HG02973 (cell line): ENCODE measurements around the gene HTR4.
"Not testable (repeated sequence)": the region's sequence is repeated elsewhere in the genome, so short reads cannot be mapped to it uniquely, and the experiment has no call there.

Source experiments
- ATAC-seq: cut with Tn5 transposase; IDR thresholded peaks from one replicate; pipeline ENCODE4 v1.9.1; 2021; ENCODE audit warnings: moderate library complexity; ENCODE audit not compliant: unreplicated experiment

HTR4 gene

DNA sequence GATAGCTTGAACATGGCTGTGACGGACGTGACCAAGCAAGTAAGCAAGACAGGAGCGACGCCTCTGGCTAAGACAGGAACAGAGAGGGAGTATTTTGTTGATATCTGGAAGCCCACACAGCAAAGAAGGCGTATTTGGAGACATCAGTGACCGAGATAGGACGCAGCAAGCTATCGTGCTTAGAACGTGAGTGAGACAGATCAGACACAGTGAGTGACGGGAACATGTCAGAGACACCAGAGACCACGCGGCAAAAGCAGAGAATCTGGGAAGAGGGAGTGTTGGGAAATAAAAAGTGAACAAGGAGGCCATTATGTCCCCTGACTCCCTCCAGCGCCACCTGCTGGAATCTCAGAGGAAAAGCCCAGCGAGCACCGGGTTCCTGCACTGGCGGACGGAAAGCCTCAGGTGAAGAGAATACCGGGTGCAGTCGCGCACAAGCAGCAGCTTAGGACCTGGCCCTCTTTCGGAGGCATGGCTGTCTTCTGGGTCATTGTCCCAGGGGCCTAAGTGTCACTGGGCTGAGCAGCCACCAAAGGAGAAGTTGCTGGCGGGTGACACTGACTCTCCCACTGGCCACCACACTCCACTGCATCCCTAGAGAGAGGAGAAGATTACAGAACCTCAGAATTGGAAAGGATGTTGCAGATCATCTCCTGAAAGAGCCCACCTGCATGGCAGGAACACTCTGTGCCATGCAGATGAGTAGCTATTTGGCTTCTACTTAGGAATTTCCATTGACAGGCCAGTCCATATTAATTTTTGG lies 171.4 kb downstream of the HTR4 start:
- ATAC-seq, result peak; percentile 92

DNA sequence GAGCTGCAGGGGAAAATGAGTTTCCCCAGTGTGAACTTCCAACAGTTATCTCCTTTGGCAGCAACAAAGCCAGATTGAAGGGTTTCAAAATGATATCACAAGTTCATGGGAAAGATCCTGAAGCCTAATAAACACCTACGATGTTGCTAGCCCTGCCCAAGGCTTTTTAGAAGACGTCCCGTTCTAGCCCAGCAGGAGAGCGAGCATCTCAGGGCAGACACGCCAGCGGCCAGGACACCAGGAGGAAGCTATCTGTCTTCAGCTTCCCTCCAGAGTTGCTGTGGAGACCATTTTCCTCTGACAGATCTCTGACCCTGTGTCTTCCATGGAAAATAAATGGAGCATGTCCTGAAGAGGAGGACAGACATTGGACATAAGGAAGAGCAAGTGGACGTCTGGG lies 172.1 kb downstream of the HTR4 start:
- ATAC-seq, result no peak

DNA sequence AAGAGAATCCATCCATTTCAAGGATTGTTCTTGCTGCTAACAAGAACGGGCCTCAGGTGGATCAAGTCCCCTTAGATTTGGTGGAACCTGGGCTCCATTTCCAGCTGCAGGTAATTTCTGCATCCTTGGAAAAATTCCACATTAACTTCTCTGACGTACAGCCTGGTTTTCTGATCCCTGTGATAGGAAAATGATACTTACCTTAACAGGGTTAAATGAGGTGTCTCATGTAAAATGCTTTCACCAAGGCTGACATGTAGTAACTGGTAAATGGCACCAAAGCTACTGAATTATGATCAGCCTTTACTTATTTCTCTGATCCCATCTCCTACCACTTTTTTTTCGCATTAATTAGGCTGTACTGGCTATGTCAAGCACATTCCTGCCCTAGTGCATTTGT lies 176.9 kb downstream of the HTR4 start:
- no peak for ATAC-seq

DNA sequence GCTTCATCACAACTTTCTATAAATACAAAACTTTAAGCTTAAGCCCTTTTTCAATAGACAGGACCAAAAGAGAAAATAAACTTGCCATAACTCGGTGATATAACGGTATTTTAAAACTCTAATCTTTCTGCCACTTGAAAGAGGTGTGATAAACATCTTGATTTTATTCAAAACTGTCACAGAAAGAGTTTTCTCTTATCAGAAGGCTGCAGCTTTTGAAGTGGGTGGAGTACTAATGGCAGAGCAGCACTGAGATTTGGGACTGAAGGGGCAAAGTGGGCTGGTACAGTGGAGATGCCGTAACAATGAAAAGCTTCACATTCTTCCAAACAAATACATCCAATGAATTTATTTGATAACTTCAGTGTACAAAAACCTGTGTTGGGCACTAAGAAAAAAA lies 178.0 kb downstream of the HTR4 start:
- ATAC-seq, result no peak

DNA sequence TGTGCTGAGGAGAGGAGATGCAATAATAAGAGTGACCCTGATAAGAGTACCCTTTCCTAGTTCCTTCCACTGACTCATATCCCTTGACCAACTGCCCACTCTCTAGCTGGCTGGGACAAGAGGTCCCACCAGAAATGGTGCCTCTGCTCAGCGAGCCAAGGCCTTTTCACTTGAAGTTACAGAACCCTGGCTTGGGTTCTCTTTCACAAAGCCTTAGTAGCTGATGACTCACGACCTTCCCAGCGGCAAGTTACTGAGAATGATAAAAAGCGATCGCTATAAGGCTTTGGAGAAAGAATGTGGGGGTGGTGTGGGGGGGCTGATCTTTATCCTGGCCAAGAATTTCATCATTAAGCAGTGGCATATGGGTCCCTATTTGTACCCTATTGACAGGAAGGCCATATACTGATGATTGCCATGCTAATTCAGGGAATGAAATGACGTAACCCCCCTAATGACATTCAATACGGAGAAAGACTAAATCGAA lies 180.3 kb downstream of the HTR4 start:
- no peak for ATAC-seq

DNA sequence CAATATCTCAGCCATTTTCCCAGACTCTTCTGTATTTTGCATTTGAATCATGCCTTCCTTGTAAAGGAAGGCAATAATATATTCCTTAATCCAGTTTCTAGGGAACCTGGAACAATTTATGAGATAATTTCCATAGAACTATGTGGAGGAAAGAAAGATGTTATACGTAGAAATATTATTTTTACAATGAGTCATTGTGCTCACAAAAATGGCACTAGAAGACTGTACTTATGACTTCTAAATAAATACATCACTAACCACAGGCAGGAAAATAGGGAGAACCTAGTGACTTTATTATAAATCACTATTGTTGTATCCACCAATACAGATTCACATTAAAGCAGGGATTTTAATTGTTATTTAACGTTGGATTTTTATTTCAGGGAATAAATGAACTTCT lies 182.9 kb downstream of the HTR4 start:
- ATAC-seq, result no peak

DNA sequence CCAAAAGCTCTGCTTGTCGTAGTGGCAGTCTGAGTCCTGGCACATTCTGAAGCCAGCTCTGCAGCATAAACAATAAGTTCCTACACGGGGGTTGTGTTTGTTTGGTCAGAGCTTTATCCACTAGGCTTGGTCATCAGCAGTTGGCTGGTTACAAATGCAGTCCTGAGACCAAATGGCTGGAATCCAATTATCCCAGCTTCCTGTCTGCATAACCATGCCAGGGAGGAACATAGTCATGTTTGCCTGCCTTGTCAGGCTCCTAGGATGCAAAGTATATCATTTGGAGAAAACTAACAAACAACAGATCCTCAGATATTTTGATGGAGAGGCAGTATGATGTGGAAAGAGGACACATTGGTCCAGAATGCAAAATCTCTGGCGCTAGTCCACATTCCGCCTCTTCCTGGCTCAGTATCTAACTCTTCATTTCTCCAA lies 184.8 kb downstream of the HTR4 start:
- ATAC-seq, result no peak

DNA sequence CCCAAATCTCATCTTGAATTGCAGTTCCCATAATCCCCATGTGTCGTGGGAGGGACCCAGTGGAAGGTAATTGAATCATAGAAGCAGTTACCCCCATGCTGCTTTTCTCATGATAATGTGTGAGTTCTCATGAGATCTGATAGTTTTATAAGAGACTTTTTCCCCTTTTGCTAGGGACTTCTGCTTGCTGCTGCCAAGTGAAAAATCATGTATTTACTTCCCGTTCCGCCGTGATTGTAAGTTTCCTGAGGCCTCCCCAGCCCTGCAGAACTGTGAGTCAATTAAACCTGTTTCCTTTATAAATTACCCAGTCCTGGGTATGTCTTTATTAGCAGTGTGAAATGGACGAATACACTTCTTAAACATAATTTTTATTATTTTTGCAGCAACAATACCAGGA lies 185.6 kb downstream of the HTR4 start:
- not testable (repeated sequence) for ATAC-seq

DNA sequence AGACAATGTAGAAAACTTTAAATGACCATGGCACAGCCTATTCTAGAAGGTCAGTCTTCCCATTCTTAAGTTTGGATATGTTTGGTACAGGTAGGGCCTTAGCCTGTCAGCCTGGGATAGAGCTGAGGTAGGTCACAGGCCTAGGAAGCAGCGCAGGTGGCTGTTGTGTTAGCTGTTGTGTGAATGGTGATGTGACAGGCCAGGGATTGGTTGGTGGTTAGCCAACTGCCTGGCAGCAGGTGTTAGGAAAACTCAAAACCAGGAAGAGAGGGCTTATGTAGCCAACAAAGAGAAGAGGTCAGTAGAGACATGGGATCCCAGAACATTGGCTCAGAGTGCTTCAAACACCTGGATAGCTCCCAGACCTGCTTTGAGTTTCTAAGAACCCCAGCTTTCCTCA lies 186.4 kb downstream of the HTR4 start:
- no peak for ATAC-seq

DNA sequence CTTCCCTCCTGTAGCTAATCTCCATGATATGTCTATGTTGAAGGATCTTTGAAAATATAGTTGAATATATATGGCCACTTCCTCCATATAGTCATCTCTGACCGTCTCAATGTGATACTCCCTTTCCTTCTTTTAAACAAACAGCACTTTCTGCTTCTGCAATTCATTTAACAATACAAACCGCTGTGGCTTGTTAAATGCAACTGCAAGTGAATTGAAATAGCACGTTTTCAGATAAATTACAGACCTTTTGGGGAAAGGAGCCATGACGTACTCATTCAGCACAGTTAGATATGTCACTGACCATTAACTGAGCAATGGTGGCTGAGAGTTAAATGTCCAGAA lies 188.1 kb downstream of the HTR4 start:
- no peak for ATAC-seq

DNA sequence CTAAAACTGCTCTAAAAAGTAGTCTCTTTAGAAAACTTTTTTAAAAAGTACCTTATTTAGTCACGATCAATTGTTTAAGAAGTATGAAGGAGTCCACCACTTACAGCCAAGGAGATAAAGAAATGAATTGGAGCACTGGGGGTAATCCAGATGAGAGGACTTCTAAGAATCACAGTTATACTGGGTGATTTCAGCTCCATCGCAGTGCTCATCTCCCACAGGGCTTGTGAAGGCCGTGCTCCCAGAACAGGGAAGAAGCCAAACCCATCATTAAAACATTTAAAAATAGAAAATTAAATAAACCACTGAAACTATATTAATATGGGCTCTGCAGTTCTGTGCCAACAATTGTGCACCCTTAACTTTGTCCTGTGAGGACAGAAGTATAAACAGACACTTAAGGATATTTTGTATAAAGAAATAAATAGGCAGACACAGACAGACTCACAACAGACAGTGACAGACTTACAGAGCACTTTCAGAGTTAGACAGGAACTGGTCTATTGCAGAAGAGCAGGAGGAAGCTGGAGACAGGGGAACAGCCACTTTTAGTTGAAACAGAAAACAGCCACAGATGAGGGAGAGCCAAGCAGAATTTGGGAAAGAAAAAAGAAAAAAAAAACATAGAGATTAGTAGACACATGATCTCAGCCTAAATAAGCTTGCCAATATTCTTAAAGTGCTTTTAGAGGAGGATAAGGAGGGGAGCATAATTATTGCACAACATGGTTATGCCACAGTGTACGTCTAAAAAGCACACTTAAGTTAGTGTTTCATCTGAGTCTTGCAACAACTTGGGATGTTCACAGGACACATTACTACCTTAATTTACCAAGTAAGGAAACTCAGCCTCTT lies 188.7 kb downstream of the HTR4 start:
- no peak for ATAC-seq

DNA sequence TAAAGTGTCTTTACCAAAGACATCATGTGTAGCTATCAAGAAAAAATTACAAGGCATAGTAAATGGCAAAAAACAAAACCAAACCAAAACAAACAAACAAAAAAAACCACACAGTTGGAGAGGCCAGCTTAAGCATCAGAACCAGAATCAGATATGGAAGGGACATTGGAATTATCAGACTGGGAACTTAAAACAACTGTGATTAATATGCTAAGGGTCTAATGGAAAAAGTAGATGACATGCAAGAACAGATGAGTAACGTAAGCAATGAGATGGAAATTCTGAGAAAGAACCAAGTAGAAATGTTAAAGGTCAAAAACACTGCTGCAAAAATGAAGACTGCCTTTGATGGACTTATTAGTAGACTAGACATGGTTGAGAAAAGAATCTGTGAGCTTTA lies 194.7 kb downstream of the HTR4 start:
- no peak for ATAC-seq

DNA sequence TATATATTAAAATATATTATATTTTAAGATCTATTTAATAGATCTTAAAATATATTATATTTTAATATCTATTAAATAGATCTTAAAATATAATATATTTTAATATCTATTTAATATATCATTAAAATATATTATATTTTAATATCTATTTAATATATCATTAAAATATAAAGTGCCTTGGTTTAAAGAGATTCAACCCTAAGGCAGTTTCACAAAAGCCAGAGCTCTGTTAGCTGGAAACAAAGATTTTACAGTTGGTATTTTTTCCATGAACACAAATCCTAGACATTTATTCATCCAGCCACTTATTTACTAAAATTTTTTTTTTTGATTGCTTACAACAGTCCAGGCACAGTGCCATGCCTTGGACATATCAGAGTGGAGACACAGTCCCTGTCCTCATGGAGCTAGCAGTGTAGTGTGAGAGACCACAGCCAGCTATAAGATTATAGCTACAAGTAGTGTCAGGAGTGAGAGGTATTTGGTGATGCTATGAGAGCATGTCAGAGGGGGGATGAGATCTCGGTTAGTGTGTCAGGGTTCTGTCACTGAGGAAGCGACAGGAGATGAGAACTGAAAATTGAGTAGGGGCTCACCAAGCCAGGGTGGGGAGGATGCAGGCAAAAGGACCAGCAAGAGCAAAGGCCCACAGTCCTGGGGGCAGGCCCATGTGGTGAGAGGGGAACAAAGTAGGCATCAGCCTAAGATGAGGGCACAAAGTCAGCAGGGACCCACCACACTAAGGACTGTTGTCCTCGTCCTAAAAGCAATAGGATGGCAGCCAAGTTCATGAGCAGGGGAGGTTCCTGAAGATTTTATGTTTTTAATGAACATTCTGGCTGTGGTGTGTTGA lies 196.1 kb downstream of the HTR4 start:
- no peak for ATAC-seq

DNA sequence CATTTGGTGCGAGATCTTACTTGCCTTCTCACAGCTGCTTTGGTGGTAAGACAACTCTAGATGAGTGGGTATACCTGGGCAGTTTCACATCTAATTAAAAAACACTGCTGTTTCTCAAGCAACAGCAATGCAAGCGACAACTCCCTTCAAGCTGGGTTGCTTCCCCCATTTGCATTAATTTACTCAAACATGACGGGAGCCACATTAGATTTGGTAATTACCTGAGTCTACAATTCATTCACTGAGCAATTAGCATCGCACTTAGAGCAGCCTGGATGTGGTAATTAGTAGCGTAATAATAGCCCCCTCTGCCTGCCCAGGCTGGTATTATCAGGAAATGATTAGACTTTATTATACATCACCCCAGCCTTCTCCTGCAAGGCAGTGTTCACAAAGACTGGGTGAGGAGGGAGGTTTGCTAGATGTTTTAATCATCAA lies 197.1 kb downstream of the HTR4 start:
- ATAC-seq, result peak; percentile 64

DNA sequence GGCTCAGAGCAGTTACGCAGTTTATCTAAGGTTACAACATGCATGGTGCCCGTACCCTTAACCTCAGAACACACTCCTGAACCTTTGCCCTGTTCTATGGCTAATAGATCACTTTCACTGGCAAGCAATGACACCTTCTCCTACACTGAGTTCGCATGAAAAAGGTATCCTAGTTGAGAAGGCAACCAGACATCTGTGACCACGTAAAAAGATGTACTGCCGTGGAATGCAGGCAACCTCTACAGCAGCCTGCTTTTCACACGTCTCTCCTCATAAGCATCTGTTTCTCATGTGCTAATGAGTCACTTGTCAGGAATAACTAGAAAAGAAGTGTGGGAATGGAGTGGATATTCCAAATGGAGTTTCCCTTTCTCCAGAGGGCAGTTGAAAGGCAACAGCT lies 199.1 kb downstream of the HTR4 start:
- no peak for ATAC-seq

DNA sequence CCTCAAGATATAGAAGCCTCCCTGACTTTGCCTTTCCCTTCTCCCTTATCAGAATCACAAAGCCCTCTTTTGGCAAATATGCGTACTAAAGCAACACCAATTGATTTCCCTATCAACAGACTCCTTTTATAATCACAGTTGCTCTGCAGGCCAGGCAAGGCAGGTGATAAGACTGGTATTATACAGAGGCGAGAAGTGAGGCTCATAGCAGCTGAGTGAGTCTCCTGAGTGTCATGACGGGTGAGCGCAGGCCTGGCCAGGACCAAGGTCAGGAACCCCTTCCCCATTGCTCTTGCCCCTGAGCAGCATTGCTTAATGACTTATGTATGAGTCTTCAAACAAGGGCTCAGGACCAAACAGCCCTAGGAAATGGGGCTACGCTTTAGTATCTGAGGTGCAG lies 199.8 kb downstream of the HTR4 start:
- ATAC-seq, result no peak

DNA sequence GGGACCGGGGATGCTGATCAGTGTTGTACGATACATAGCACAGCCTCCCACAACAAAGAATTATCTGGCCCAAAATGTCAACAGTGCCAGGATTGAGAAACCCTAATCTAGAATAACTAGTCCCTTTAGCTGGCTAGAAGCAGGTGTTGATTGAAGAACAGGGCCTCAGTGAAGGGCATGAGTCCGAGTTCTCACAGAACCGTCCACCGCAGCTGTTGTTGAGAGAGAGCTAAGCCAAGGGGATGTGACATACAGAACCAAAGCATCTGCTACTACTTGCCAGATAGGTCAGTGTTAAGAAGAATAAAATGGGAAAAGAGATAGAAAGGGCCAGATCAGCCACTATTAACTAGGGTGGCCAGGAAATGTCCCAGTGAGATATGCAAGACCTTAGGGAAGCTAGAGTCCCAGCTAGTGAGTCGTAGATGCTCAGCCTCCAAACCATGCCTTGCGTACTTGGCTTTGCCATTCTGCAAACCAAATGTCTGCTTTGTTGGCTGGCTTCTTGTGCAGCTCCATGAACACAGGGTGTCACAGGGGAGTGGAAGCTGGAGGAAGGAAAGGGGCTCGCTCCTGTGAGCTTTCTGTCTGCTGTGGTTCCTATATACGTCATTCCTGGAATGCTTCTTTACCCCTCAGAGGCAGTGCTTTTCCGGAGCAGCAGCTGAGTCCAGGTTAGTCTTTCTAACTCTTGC lies 201.7 kb downstream of the HTR4 start:
- no peak for ATAC-seq

DNA sequence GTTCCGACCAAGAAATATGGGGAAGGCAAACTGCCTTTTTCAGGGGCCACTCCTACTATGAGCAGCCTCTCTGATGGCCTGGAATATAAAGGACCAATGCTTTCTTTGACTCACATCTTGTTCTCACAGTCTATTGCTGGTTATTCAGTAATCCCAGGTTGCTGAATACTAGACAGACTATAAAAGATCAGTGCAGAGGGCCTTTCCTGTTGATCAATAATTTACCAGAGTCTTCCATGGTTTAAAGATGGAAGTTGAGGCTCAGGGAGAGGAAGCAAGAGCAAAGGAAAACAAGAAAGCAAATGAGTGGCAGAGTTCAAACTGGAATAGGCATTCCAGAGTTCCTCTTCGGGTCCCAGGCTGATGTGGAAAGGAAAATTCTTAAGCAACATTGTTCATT lies 207.7 kb downstream of the HTR4 start:
- no peak for ATAC-seq

DNA sequence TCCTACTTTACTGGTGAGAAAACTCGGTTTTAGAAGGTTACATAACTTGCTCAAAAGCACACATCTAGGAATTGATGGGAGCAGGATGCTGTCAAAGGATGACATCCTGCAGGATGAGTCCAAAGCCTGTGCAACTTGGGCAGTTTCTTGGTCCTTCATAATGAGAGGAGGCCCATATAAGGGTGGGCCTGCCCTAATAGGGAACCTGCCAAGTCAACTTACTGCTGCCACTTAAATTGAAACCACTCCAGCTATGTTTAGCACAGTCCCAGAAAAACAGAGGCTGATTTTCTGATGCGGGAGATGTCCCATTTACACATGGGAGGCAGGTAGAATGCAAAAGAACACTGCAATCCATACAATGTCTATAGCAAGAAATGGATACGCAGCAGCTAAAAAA lies 208.7 kb downstream of the HTR4 start:
- ATAC-seq, result no peak

DNA sequence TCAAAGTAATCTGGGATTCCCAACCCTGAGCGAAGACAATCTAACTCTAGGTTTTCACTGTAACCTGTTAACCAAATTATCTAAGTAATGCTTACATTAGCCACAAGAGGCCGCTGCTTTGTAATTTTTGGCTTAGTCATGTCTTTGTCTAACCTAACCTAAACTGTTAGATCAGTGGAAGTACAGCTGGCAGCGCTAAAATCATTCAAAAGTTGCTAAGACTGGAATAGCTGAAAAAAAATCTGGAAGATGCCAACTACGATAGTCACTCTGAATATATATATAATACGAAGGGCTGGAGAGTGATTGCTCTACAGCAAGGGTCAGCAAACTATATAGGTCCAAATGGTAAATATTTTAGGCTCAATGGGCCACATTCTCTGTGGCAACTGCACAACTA lies 210.3 kb downstream of the HTR4 start:
- peak; percentile 85 for ATAC-seq

DNA sequence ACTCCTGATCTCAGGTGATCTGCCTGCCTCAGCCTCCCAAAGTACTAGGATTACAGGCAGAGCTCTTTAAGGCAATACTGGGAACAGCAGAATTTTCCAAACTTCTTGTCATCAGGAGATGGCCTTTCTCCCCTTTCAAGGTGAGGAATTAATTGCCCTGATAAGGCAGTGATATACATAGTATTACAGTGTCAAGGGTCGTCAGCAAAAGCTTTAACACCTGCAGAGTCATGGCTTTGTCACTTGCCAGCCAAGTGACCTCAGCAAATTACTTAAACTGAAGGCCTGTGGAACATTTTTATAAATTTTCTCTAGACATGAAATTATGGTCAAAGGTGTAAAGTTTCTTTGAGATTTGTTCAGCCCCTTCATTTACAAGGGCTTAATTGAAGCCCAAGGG lies 211.1 kb downstream of the HTR4 start:
- no peak for ATAC-seq
